Karpas-422 (cell line): ENCODE data around the gene TAS2R38. TPM values are rescaled to one million over a fixed set of nuclear protein-coding genes. Genes with fewer than 3 reads are reported as not detected.

ENCODE experiments used
- total RNA-seq: library from RNA; depleted of rRNA; stranded (reverse); fragments of >200 nt; shearing (Covaris generic); gene quantifications from 2 replicates; pipeline ENCODE4 v1.2.3, GENCODE V29; 2014; ENCODE audit warnings: low replicate concordance; rRNA removed

TAS2R38 gene
- total RNA-seq, 1 experiment from 2014 or later: not detected

Other genes with a start within 250 kb of the TAS2R38 start
- 176 and 231 TPM in 2 replicates for gene SSBP1, start 235.4 kb downstream of the TAS2R38 start, total RNA-seq
- 0.94 and 1.0 TPM in 2 replicates for gene TAS2R3, start 209.7 kb downstream of the TAS2R38 start, total RNA-seq
- 0.43 and 1.3 TPM in 2 replicates for gene TAS2R4, start 197.1 kb downstream of the TAS2R38 start, total RNA-seq
- 0.90 and 2.5 TPM in 2 replicates for gene TAS2R5, start 183.6 kb downstream of the TAS2R38 start, total RNA-seq
- not detected in 2 replicates for gene PRSS37, start 132.3 kb downstream of the TAS2R38 start, total RNA-seq
- gene OR9A4, start 57.4 kb downstream of the TAS2R38 start, total RNA-seq: not detected in 2 replicates
- not detected in 2 replicates for gene CLEC5A, start 26.8 kb downstream of the TAS2R38 start, total RNA-seq
- gene MGAM, start 22.1 kb upstream of the TAS2R38 start, total RNA-seq: not detected in 2 replicates
- gene MGAM2, start 137.9 kb upstream of the TAS2R38 start, total RNA-seq: not detected in 2 replicates